ENCODE measurements around the gene ARMC5.
"Not testable (repeated sequence)": the region's sequence is repeated elsewhere in the genome, so short reads cannot be mapped to it uniquely, and the experiment has no call there.

Gene ARMC5

GRCh38 chr16:31427441-31428278, 31.6 kb upstream of the ARMC5 start:
- no peaks in the 10 kb centered on the region for H3K36me3 Mint-ChIP-seq
- ATAC-seq (ENCODE audit: low read depth) (peak; percentile 56), DNase-seq (ENCODE audit: low spot score in 2 of 2) (peak; percentile 34 to 44)
- H3K27me3 Mint-ChIP-seq = peaks cover 12% of the 10 kb centered on the region
- H3K27ac Mint-ChIP-seq = no peak overlapping the region
- peaks cover 3% of the 10 kb centered on the region for H3K4me1 Mint-ChIP-seq
- no peaks in the 10 kb centered on the region for H3K9me3 Mint-ChIP-seq
- H3K4me3 Mint-ChIP-seq = peak overlapping the region; percentile 56

GRCh38 chr16:31428279-31428597, 31.1 kb upstream of the ARMC5 start, which contains the start of gene COX6A2:
Gene COX6A2, minus strand, starts transcription at chr16:31428360. Its CDS starts 35 bp downstream, at chr16:31428325.
- no peaks in the 10 kb centered on the region for H3K9me3 Mint-ChIP-seq
- H3K27me3 Mint-ChIP-seq = peaks cover 12% of the 10 kb centered on the region
- no peak for DNase-seq (ENCODE audit: low spot score in 2 of 2)
- no peak within 1 kb of the TSS for H3K27ac Mint-ChIP-seq
- no peaks in the 10 kb centered on the region for H3K36me3 Mint-ChIP-seq
- H3K4me1 Mint-ChIP-seq = peaks cover 3% of the 10 kb centered on the region
- ATAC-seq (ENCODE audit: low read depth) = no peak
- H3K4me3 Mint-ChIP-seq = peak within 1 kb of the TSS; percentile 56

GRCh38 chr16:31428638-31429247, 30.6 kb upstream of the ARMC5 start:
- no peak for DNase-seq (ENCODE audit: low spot score in 2 of 2)
- peaks cover 3% of the 10 kb centered on the region for H3K4me1 Mint-ChIP-seq
- H3K36me3 Mint-ChIP-seq = no peaks in the 10 kb centered on the region
- no peak overlapping the region for H3K27ac Mint-ChIP-seq
- peaks cover 9% of the 10 kb centered on the region for H3K27me3 Mint-ChIP-seq
- no peaks in the 10 kb centered on the region for H3K9me3 Mint-ChIP-seq
- H3K4me3 Mint-ChIP-seq = no peak overlapping the region
- no peak for ATAC-seq (ENCODE audit: low read depth)

GRCh38 chr16:31429314-31429713, 30.0 kb upstream of the ARMC5 start:
- Mint-ChIP-seq H3K36me3 (no peaks in the 10 kb centered on the region), H3K27ac (no peak overlapping the region), H3K4me3 (no peak overlapping the region), H3K4me1 (peaks cover 3% of the 10 kb centered on the region), H3K9me3 (no peaks in the 10 kb centered on the region), H3K27me3 (peaks cover 9% of the 10 kb centered on the region)
- DNase-seq (ENCODE audit: low spot score in 2 of 2) = no peak
- no peak for ATAC-seq (ENCODE audit: low read depth)

GRCh38 chr16:31429796-31430195, 29.5 kb upstream of the ARMC5 start:
- Mint-ChIP-seq H3K4me1 (peaks cover 3% of the 10 kb centered on the region), H3K27me3 (peaks cover 8% of the 10 kb centered on the region), H3K9me3 (no peaks in the 10 kb centered on the region), H3K4me3 (no peak overlapping the region), H3K27ac (no peak overlapping the region), H3K36me3 (no peaks in the 10 kb centered on the region)
- DNase-seq (ENCODE audit: low spot score in 2 of 2) = no peak
- ATAC-seq (ENCODE audit: low read depth) = no peak

GRCh38 chr16:31430380-31431052, 28.8 kb upstream of the ARMC5 start:
- Mint-ChIP-seq H3K9me3 (no peaks in the 10 kb centered on the region), H3K27me3 (peaks cover 6% of the 10 kb centered on the region), H3K36me3 (no peaks in the 10 kb centered on the region), H3K27ac (no peak overlapping the region), H3K4me1 (peaks cover 3% of the 10 kb centered on the region), H3K4me3 (no peak overlapping the region)
- ATAC-seq (ENCODE audit: low read depth) = peak; percentile 21
- no peak for DNase-seq (ENCODE audit: low spot score in 2 of 2)

- H3K4me1 Mint-ChIP-seq = peaks cover 12% of the 10 kb centered on the region
- H3K36me3 Mint-ChIP-seq = no peaks in the 10 kb centered on the region
- ATAC-seq (ENCODE audit: low read depth) (no peak), DNase-seq (ENCODE audit: low spot score in 2 of 2) (no peak)
- no peak overlapping the region for H3K4me3 Mint-ChIP-seq
- no peaks in the 10 kb centered on the region for H3K27me3 Mint-ChIP-seq
- H3K9me3 Mint-ChIP-seq = no peaks in the 10 kb centered on the region
- no peak overlapping the region for H3K27ac Mint-ChIP-seq
These were observed 23.7 kb upstream of the ARMC5 start for GRCh38 chr16:31435341-31436220.

- Mint-ChIP-seq H3K4me3 (no peak overlapping the region), H3K27ac (no peak overlapping the region), H3K36me3 (no peaks in the 10 kb centered on the region), H3K27me3 (peaks cover 2% of the 10 kb centered on the region), H3K4me1 (peaks cover 15% of the 10 kb centered on the region), H3K9me3 (no peaks in the 10 kb centered on the region)
- no peak for DNase-seq (ENCODE audit: low spot score in 2 of 2)
- ATAC-seq (ENCODE audit: low read depth) = no peak
These were observed 22.9 kb upstream of the ARMC5 start for GRCh38 chr16:31436221-31437045.

GRCh38 chr16:31438414-31438813, 20.9 kb upstream of the ARMC5 start:
- peaks cover 19% of the 10 kb centered on the region for H3K4me1 Mint-ChIP-seq
- H3K36me3 Mint-ChIP-seq = no peaks in the 10 kb centered on the region
- H3K4me3 Mint-ChIP-seq = no peak overlapping the region
- no peak overlapping the region for H3K27ac Mint-ChIP-seq
- H3K9me3 Mint-ChIP-seq = no peaks in the 10 kb centered on the region
- H3K27me3 Mint-ChIP-seq = peaks cover 4% of the 10 kb centered on the region
- DNase-seq (ENCODE audit: low spot score in 2 of 2) (no peak), ATAC-seq (ENCODE audit: low read depth) (no peak)

- not testable (repeated sequence) for H3K9me3 Mint-ChIP-seq, H3K27me3 Mint-ChIP-seq, H3K4me3 Mint-ChIP-seq, H3K36me3 Mint-ChIP-seq, H3K27ac Mint-ChIP-seq
- DNase-seq (ENCODE audit: low spot score in 2 of 2) (peak in 1 of 2 donors; percentile 31), ATAC-seq (ENCODE audit: low read depth) (peak; percentile 74)
- H3K4me1 Mint-ChIP-seq = peaks cover 19% of the 10 kb centered on the region
These were observed 20.3 kb upstream of the ARMC5 start for GRCh38 chr16:31439023-31439422.

GRCh38 chr16:31439519-31439918, 19.8 kb upstream of the ARMC5 start:
- Mint-ChIP-seq H3K27ac (no peak overlapping the region), H3K36me3 (no peaks in the 10 kb centered on the region), H3K27me3 (peaks cover 4% of the 10 kb centered on the region), H3K4me1 (peaks cover 19% of the 10 kb centered on the region), H3K4me3 (no peak overlapping the region), H3K9me3 (no peaks in the 10 kb centered on the region)
- ATAC-seq (ENCODE audit: low read depth) (no peak), DNase-seq (ENCODE audit: low spot score in 2 of 2) (no peak)

- no peaks in the 10 kb centered on the region for H3K9me3 Mint-ChIP-seq
- H3K27ac Mint-ChIP-seq = no peak overlapping the region
- DNase-seq (ENCODE audit: low spot score in 2 of 2) = no peak
- peaks cover 4% of the 10 kb centered on the region for H3K27me3 Mint-ChIP-seq
- no peak overlapping the region for H3K4me3 Mint-ChIP-seq
- ATAC-seq (ENCODE audit: low read depth) = no peak
- no peaks in the 10 kb centered on the region for H3K36me3 Mint-ChIP-seq
- peaks cover 19% of the 10 kb centered on the region for H3K4me1 Mint-ChIP-seq
These were observed 18.7 kb upstream of the ARMC5 start for GRCh38 chr16:31440516-31441184.

- Mint-ChIP-seq H3K9me3 (no peaks in the 10 kb centered on the region), H3K4me3 (peak overlapping the region; percentile 76), H3K36me3 (no peaks in the 10 kb centered on the region), H3K27me3 (peaks cover 4% of the 10 kb centered on the region), H3K4me1 (peaks cover 19% of the 10 kb centered on the region), H3K27ac (peak overlapping the region; percentile 66)
- ATAC-seq (ENCODE audit: low read depth) = no peak
- DNase-seq (ENCODE audit: low spot score in 2 of 2) = no peak
These were observed 17.3 kb upstream of the ARMC5 start for GRCh38 chr16:31441956-31442355.

Measured in memory B cell (primary cell).